Body of pancreas (tissue), 4 donors: ENCODE results near the gene FLAD1. TPM values are rescaled to one million over a fixed set of nuclear protein-coding genes. Genes with fewer than 3 reads are reported as not detected.

Source experiments
- ATAC-seq: fragments of 150-250 bp; one replicate; pipeline ENCODE4 v1.9.1; 2016
- DNase-seq, 4 donors: peaks; one replicate each; pipeline ENCODE4 v3.0.0-alpha.2; 2019
- H3K27ac ChIP-seq, 4 donors: fragments of 200-600 bp; sonication (generic); 1 replicate in 3 of 4; 2 replicates in 1 of 4; pipeline versions ENCODE4 v1.5.1 to v1.6.1; 2016 to 2019; ENCODE audit warnings: mild to moderate bottlenecking in 1 of 4, mixed read lengths in 1 of 4, moderate library complexity in 1 of 4
- H3K27me3 ChIP-seq, 2 donors: fragments of 200-600 bp; sonication (generic); one replicate each; pipeline ENCODE4 v1.6.0; 2016; ENCODE audit warnings: mild to moderate bottlenecking in 1 of 2
- H3K36me3 ChIP-seq, 2 donors: fragments of 200-600 bp; sonication (generic); replicated peaks in 1 of 2; 2 replicates each; pipeline ENCODE4 v1.5.1; 2016; ENCODE audit warnings: low read depth in 2 of 2; ENCODE audit not compliant: insufficient read depth in 1 of 2
- H3K4me1 ChIP-seq: fragments of 200-600 bp; sonication (generic); one replicate; pipeline ENCODE4 v1.6.0; 2016
- H3K4me3 ChIP-seq, 2 donors: fragments of 200-600 bp; sonication (generic); 1 replicate in 1 of 2; 2 replicates in 1 of 2; pipeline ENCODE4 v1.5.1; 2016 to 2019
- H3K9me3 ChIP-seq, 3 donors: fragments of 200-600 bp; sonication (generic); 1 replicate in 2 of 3; 2 replicates in 1 of 3; pipeline ENCODE4 v1.5.1; 2016
- CTCF ChIP-seq, 7 experiments: fragments of 450-650 bp in 4 of 7; fragments of 200-600 bp in 3 of 7; sonication (generic) in 3 of 7; IDR thresholded peaks; one replicate each; pipeline ENCODE4 v1.5.1; 2016 to 2019; ENCODE audit warnings: antibody characterized with exemption in 7 of 7
- POLR2A ChIP-seq, 3 donors: fragments of 450-650 bp; IDR thresholded peaks; one replicate each; pipeline ENCODE4 v1.6.1; 2016; ENCODE audit warnings: antibody characterized with exemption in 3 of 3, mild to moderate bottlenecking in 2 of 3
- WGBS, 2 donors: methylation state at CpG; one replicate each; pipeline ENCODE4 v1.1.5; 2017; 5-methylcytosine and 5-hydroxymethylcytosine counted together
- intact Hi-C: fragments of 100-400 bp; cut with DNase I; formaldehyde crosslinking; loops from one replicate; pipeline ENCODE4 v1.15.1; 2023
- total RNA-seq, 2 donors: library from RNA; depleted of rRNA; stranded (reverse); fragments of >200 nt; gene quantifications; one replicate each; pipeline ENCODE4 v1.1.0, GENCODE V29; 2016

The FLAD1 gene
- total RNA-seq, 2 donors from 2014 or later = 10.1 to 51.4 TPM

- intact Hi-C loops = no loop called here
Observed at GRCh38 chr1:155030243-155030795, 47.2 kb downstream of the FLAD1 start.

GRCh38 chr1:155030899-155031298 lies 47.8 kb downstream of the FLAD1 start:
- intact Hi-C loops = no loop called here
- ATAC-seq (no peak), DNase-seq (no peak)
- H3K36me3 ChIP-seq = no peaks in the 10 kb centered on the region
- 80% methylated on average over 10 to 11 of the region's 11 CpGs for WGBS, 2 donors
- no peaks in the 10 kb centered on the region for H3K4me1 ChIP-seq
- H3K27ac ChIP-seq = no peak overlapping the region
- no peak overlapping the region for H3K4me3 ChIP-seq
- no peaks in the 10 kb centered on the region for H3K9me3 ChIP-seq
- TF ChIP-seq CTCF (IDR thresholded peaks at IDR 0.05) (no peak), POLR2A (IDR thresholded peaks at IDR 0.05) (no peak)
- H3K27me3 ChIP-seq = no peaks in the 10 kb centered on the region

More at GRCh38 chr1:155030243-155030795, 47.2 kb downstream of the FLAD1 start:
- peaks cover 3% of the 10 kb centered on the region for H3K4me1 ChIP-seq
- no peaks in the 10 kb centered on the region for H3K27me3 ChIP-seq
- no peak for TF ChIP-seq CTCF (IDR thresholded peaks at IDR 0.05)
- TF ChIP-seq POLR2A (IDR thresholded peaks at IDR 0.05) = no peak
- ATAC-seq = no peak
- H3K36me3 ChIP-seq = no peaks in the 10 kb centered on the region
- no peaks in the 10 kb centered on the region for H3K9me3 ChIP-seq
- no peak for DNase-seq
- 84 to 89% methylated on average over 5 to 15 of the region's 15 CpGs for WGBS, 2 donors
- H3K27ac ChIP-seq = no peak overlapping the region
- H3K4me3 ChIP-seq = no peak overlapping the region

- H3K36me3 ChIP-seq = no peaks in the 10 kb centered on the region
- no peak for ATAC-seq
- intact Hi-C loops = no loop called here
- H3K27ac ChIP-seq = no peak overlapping the region
- DNase-seq = no peak
- H3K4me1 ChIP-seq = no peaks in the 10 kb centered on the region
- no peaks in the 10 kb centered on the region for H3K27me3 ChIP-seq
- no peak overlapping the region for H3K4me3 ChIP-seq
- WGBS, 2 donors = 80% methylated on average over 12 of the region's 12 CpGs; no CpG with 5 or more reads in 1 of the 2 donors
- H3K9me3 ChIP-seq = no peaks in the 10 kb centered on the region
- TF ChIP-seq POLR2A (IDR thresholded peaks at IDR 0.05) (no peak), CTCF (IDR thresholded peaks at IDR 0.05) (no peak)
Observed at GRCh38 chr1:155032886-155033285, 49.7 kb downstream of the FLAD1 start.

GRCh38 chr1:155033524-155033923 lies 50.4 kb downstream of the FLAD1 start, which contains the start of the genes DCST1 and DCST2:
DCST1 (plus strand) TSS chr1:155033824; CDS start chr1:155034037, 213 bp downstream.
DCST2 (minus strand) TSS chr1:155033781; CDS start chr1:155033701, 80 bp downstream.
- no peak for DNase-seq
- intact Hi-C loops = no loop called here
- TF ChIP-seq POLR2A (IDR thresholded peaks at IDR 0.05) (no peak), CTCF (IDR thresholded peaks at IDR 0.05) (no peak)

More at GRCh38 chr1:155033524-155033923, 50.4 kb downstream of the FLAD1 start, which contains the start of the genes DCST1 and DCST2:
- Histone ChIP-seq H3K9me3 (no peaks in the 10 kb centered on the region), H3K27ac (no peak within 1 kb of the TSS), H3K4me1 (no peaks in the 10 kb centered on the region), H3K36me3 (no peaks in the 10 kb centered on the region), H3K4me3 (no peak within 1 kb of the TSS), H3K27me3 (no peaks in the 10 kb centered on the region)
- no peak for ATAC-seq
- WGBS, 2 donors = 93 to 95% methylated on average over 7 to 9 of the region's 9 CpGs
